Superior temporal gyrus (tissue), 1 donor: ENCODE measurements around the gene CDCA5.
A peak's percentile ranks its signal among the peaks of the same experiment; 100 is the strongest.

Source experiments
- DNase-seq: peaks from one replicate; pipeline ENCODE4 v3.0.0-alpha.2; 2016; ENCODE audit errors: extremely low spot score

CDCA5 gene

DNA sequence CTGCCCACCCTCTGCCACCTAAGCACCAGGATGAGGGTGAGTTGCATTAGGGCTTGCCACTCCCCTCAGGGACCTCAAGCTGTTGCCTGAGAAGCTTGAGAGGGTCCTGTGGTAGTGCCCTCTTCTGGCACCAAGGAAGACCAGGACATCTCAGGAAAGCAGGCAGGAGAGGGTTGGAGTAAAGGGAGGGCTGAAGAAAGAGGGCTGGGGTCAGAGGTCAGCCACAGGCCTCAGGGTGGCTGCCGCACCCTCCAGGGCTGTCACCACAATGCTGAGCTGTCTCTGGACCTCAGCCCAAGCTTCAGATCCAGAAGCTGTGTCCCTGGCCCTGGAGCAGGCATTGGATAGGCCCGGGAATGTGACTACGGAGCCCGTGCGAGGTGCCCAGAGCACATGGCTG is 38.8 kb downstream of the CDCA5 start:
- no peak for DNase-seq

DNA sequence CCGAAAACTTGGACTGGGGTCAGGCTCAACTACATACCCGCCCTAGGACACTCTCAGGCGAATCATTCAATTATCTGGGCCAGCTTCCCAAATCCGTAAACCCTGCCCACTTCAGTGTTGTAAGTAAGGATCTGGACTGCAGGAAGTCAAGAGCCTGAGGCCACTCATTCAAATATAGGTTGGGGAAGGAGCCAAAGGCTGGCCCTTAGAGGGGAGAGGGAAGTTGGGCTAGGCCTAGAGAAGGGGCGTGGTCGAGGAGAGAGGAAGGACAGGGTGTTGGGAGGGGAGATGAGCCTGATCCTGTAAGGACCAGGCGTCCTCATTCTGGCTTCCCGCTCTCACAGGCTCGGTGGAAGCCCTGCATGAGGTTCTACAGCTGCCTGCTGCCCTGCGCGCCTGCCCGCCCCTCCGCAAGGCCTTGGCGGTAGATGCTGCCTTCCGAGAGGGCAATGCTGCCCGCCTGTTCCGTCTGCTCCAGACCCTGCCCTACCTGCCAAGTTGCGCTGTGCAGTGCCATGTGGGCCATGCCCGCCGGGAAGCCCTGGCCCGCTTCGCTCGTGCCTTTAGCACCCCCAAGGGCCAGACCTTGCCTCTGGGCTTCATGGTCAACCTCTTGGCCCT is 39.8 kb downstream of the CDCA5 start:
- no peak for DNase-seq

DNA sequence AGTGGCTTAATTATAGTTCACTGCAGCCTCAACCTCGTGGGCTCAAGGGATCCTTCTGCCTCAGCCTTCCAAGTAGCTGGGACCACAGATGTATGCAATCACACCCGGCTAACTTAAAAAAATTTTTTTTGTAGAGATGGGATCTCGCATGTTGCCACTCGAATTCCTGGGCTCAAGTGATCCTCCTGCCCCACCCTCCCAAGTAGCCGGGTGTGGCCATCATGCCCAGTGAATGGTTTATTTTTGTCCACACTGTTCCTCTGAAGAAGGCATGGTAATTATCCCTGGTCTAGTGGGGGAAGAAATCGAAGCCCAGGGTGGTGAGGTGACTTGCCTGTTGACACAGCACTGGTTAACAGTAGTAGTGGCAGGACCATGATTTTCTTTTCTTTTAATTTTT is 40.9 kb downstream of the CDCA5 start:
- no peak for DNase-seq

DNA sequence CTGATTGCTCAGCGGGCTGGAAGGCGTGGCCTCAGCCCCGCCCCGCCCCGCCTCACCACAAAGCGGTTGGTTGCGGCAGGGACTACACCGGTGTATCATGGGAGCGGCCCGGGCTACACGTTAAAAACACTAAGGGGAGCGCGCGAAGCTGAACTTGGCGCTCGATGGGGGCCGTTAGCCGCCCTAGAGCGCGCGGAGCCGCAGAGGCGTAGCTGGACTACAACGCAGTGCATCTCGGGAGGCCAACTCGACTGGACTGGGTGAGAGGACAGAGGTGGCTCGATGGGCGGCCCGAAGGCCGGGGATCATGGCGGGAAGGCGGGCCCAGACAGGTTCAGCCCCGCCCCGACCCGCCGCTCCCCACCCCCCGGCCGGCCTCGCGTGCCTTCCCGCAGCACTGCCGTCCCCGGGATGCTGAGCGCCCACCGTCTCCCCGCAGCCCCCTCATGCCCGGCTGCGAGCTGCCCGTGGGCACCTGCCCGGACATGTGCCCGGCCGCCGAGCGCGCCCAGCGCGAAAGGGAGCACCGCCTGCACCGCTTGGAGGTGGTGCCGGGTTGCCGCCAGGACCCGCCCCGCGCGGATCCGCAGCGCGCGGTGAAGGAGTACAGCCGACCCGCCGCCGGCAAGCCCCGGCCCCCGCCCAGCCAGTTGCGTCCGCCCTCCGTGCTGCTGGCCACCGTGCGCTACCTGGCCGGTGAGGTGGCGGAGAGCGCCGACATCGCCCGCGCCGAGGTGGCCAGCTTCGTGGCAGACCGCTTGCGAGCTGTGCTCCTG is 42.8 kb downstream of the CDCA5 start, which contains the start of gene SAC3D1:
TSS of gene SAC3D1 (plus strand) at position 364 of the 776 bp plus-strand sequence. CDS start at position 447, 83 bp downstream.
- DNase-seq, result peak; percentile 92

DNA sequence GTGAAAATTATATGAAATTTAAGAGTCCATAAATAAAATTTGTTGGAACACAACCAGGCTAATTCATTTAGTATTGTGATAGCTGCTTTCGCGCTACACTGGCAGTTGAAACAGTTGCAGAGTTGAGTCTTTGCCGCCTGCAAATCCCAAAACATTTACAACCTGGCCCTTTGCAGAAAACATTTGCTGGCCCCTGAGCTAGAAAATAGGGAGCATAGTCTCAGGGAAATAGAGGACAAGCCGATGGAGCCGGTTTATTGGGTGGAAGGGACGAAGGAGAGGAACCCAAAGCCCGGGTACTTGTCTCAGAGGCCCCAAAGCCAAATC is 43.4 kb downstream of the CDCA5 start:
- DNase-seq, result no peak

DNA sequence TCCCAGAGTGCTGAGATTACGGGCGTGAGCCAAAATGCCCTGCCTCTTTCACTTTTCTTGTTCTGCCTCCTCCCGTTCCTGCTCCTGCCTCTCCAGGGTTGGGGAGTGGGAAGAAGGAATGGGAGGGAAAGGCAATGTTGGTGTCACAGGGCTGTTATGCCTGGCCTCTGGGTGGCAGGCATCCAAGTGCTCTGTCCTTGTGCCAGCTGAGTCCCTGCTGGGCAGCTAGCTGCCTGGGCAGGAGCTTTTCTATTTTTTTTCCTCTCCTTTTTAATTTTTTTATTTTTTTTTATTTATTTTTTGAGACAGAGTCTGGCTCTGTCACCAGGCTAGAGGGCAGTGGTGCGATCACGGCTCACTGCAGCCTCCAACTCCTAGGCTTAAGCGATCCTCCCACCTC is 46.9 kb downstream of the CDCA5 start:
- DNase-seq, result peak; percentile 76

DNA sequence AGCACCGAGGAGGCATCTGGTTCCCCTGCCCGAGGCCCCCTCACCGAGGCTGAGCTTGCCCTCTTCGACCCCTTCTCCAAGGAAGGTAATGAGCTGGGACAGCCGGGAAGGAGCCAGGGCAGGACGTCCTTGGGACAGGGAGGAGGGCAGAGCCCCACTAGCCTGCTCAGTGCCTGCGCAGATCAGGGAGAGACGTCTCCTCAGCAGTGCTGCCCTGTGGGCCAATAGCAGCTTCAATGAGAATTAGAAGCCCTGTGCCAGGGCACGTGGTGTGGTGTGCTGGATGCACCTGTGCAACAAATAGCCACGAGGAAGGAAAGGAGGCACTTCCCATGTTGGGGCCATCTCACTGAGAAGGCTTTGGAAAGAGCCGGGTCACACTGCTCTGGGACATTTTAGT is 48.3 kb downstream of the CDCA5 start:
- DNase-seq, result no peak

DNA sequence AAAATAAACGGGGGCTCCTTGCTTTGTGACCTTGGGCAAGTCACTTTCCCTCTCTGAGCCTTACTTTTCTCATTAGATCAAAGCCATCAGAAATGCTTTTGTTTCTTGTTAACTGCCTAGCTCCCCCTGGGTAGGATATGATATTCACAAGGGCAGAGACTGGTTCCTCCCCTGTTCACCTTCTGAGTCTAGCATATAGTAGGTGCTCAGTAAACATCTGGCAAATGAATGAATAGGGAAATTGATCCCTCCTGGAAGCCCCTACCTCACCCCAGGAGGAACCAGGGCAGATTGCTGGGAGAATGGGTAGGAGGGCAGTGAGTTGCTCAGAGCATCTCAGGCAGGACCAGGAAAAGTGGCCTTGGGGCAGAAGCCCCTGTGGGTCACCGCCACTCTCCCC is 49.4 kb downstream of the CDCA5 start:
- no peak for DNase-seq

DNA sequence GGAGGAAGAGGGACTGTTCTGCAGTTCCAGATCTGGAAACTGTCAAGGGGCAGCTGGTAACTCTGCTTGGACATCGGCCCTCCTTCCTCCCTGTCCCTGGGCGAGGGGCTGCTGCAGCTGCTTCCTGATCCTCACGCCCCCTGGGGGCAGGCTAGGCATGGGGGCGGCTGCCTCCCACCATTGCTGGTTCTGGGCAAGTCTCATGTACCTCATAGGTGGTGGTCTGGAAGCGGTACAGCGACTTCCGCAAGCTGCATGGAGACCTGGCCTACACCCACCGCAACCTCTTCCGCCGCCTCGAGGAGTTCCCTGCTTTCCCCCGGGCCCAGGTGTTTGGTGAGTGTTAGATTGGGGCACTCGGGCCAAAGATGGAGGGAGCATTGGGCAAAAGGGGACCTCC is 51.6 kb downstream of the CDCA5 start:
- no peak for DNase-seq
